ENCODE results near the gene NOP53. TPM values are rescaled to one million over a fixed set of nuclear protein-coding genes. Genes with fewer than 3 reads are reported as not detected.

Gene NOP53
- total RNA-seq, 6 experiments from 2014 or later: 73.6 to 105 (median 79.4) TPM

DNA sequence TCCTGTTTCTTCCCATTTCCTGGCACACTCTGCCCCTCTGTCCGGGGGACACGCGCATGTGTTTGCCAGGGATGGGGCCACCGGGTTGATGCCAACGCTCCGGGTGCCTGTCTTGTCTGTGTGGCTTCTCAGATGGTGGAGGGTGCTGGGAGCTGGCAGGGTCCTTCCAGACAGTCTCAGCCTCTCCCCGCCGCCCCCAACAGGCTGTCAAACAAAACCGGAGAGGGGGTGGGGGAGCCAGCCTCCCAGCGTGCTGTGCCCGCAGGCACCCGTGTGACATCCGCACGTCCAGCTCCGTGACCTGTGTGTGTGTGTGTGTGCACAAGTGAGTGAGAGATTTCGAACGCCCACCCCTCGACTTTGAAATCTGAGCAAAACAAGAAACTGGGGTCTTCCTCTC lies 42.7 kb upstream of the NOP53 start:
- no peak for ATAC-seq
- intact Hi-C loops (cut with DNase I): no loop called here
- no peak overlapping the region for H3K4me3 ChIP-seq
- no peaks in the 10 kb centered on the region for H3K27me3 ChIP-seq
- 43% methylated on average over 3 of the region's 18 CpGs for WGBS (ENCODE audit: insufficient coverage, low coverage, low lambda C conversion rate, missing lambda C conversion rate)
- H3K9me3 ChIP-seq: no peaks in the 10 kb centered on the region
- peaks cover 0 to 4% (median 0%) of the 10 kb centered on the region in 4 donors for H3K4me1 ChIP-seq
- no peak for TF ChIP-seq CTCF (IDR thresholded peaks at IDR 0.05)
- no peak for TF ChIP-seq POLR2A (IDR thresholded peaks at IDR 0.05)
- H3K27ac ChIP-seq: no peak overlapping the region
- no peak for DNase-seq
- peaks cover 0 to 41% (median 4%) of the 10 kb centered on the region in 4 donors for H3K36me3 ChIP-seq

DNA sequence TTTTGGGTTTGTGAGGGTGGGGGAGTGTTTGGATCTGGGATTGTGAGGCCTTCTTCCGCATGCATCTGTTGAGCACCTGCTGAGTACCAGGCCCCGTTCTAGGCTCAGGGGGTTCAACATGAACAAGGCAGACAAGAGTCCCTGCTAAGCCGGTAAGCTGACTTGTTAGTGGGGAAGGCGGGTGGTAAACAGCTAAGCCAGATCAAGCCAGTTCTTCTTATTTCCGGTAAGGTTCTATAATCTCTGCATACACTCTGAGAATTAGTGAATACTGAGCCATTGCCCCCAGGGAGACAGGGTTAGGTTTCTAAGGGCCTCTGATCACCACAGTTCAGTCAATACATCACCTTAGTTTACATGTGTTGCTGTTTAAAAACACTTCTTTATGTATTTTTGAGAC lies 42.0 kb upstream of the NOP53 start:
- no peaks in the 10 kb centered on the region for H3K4me1 ChIP-seq
- intact Hi-C loops (cut with DNase I): no loop called here
- TF ChIP-seq POLR2A (IDR thresholded peaks at IDR 0.05): no peak
- TF ChIP-seq CTCF (IDR thresholded peaks at IDR 0.05): no peak
- H3K27me3 ChIP-seq: no peaks in the 10 kb centered on the region
- WGBS (ENCODE audit: insufficient coverage, low coverage, low lambda C conversion rate, missing lambda C conversion rate): 95% methylated on average over 5 of the region's 5 CpGs
- ATAC-seq (no peak), DNase-seq (no peak)
- H3K27ac ChIP-seq: no peak overlapping the region
- no peaks in the 10 kb centered on the region for H3K9me3 ChIP-seq
- no peak overlapping the region for H3K4me3 ChIP-seq
- H3K36me3 ChIP-seq: peaks cover 0 to 39% (median 4%) of the 10 kb centered on the region in 4 donors

GRCh38 chr19:47704024-47704423 lies 41.3 kb upstream of the NOP53 start:
- intact Hi-C loops (cut with DNase I): no loop called here
- no peak for DNase-seq
- ATAC-seq: no peak
- peaks cover 0 to 32% (median 4%) of the 10 kb centered on the region in 4 donors for H3K36me3 ChIP-seq
- no peaks in the 10 kb centered on the region for H3K4me1 ChIP-seq
- TF ChIP-seq POLR2A (IDR thresholded peaks at IDR 0.05) (no peak), CTCF (IDR thresholded peaks at IDR 0.05) (no peak)
- no peaks in the 10 kb centered on the region for H3K27me3 ChIP-seq
- WGBS (ENCODE audit: insufficient coverage, low coverage, low lambda C conversion rate, missing lambda C conversion rate): 93% methylated on average over 11 of the region's 11 CpGs
- H3K4me3 ChIP-seq: no peak overlapping the region
- H3K9me3 ChIP-seq: no peaks in the 10 kb centered on the region
- no peak overlapping the region for H3K27ac ChIP-seq

- intact Hi-C loops (cut with DNase I): no loop called here
- H3K27me3 ChIP-seq: no peaks in the 10 kb centered on the region
- no peak for ATAC-seq
- no peaks in the 10 kb centered on the region for H3K9me3 ChIP-seq
- H3K4me3 ChIP-seq: no peak overlapping the region
- peaks cover 0 to 27% (median 4%) of the 10 kb centered on the region in 4 donors for H3K36me3 ChIP-seq
- no peak for TF ChIP-seq CTCF (IDR thresholded peaks at IDR 0.05)
- no peak for TF ChIP-seq POLR2A (IDR thresholded peaks at IDR 0.05)
- WGBS (ENCODE audit: insufficient coverage, low coverage, low lambda C conversion rate, missing lambda C conversion rate): 90% methylated on average over 3 of the region's 3 CpGs
- no peak overlapping the region for H3K27ac ChIP-seq
- DNase-seq: no peak
- no peaks in the 10 kb centered on the region for H3K4me1 ChIP-seq
These were observed 40.7 kb upstream of the NOP53 start for GRCh38 chr19:47704656-47705055.

All from right lobe of liver (tissue), 6 donors.